Measurements from ENCODE around the gene SRPRB. TPM values are rescaled to one million over a fixed set of nuclear protein-coding genes. Genes with fewer than 3 reads are reported as not detected.

SRPRB gene
- polyA plus RNA-seq, 1 donor from 2014 or later = 46.9 TPM

- Histone ChIP-seq H3K27ac (ENCODE audit: low read length) (no peak overlapping the region), H3K4me2 (ENCODE audit: low read length) (no peak overlapping the region)
- TF ChIP-seq CTCF (IDR thresholded peaks at IDR 0.05; ENCODE audit: poor library complexity, severe bottlenecking) = no peak
- TF ChIP-seq RAD21 (conservative IDR thresholded peaks at IDR 0.05) = no peak
- TF ChIP-seq TAF1 (IDR thresholded peaks at IDR 0.05; ENCODE audit: low read depth) = no peak
- TF ChIP-seq SMC3 (conservative IDR thresholded peaks at IDR 0.05; ENCODE audit: poor library complexity) = no peak
- no peak for TF ChIP-seq EP300 (conservative IDR thresholded peaks at IDR 0.05; ENCODE audit: poor library complexity, severe bottlenecking)
These were observed 46.5 kb upstream of the SRPRB start for GRCh38 chr3:133758964-133759739.

GRCh38 chr3:133759740-133760305, 45.8 kb upstream of the SRPRB start:
- no peaks in the 10 kb centered on the region for H4K20me1 ChIP-seq (ENCODE audit: insufficient read depth)
- no peaks in the 10 kb centered on the region for H3K79me2 ChIP-seq (replicated peaks; ENCODE audit: insufficient read depth, low read length)
- H3K4me3 ChIP-seq (ENCODE audit: low read length) = no peak overlapping the region
- no peak overlapping the region for H3K4me2 ChIP-seq (ENCODE audit: low read length)
- no peaks in the 10 kb centered on the region for H3F3A ChIP-seq (ENCODE audit: insufficient read depth, low read length, poor library complexity, severe bottlenecking)
- TF ChIP-seq TAF1 (IDR thresholded peaks at IDR 0.05; ENCODE audit: low read depth) (no peak), REST (IDR thresholded peaks at IDR 0.05; ENCODE audit: borderline replicate concordance) (no peak), CTCF (IDR thresholded peaks at IDR 0.05; ENCODE audit: poor library complexity, severe bottlenecking) (no peak), RAD21 (conservative IDR thresholded peaks at IDR 0.05) (no peak), EP300 (conservative IDR thresholded peaks at IDR 0.05; ENCODE audit: poor library complexity, severe bottlenecking) (no peak), EZH2 (IDR thresholded peaks at IDR 0.05; ENCODE audit: borderline replicate concordance, insufficient read depth, low read length, poor library complexity, severe bottlenecking) (no peak), MXI1 (conservative IDR thresholded peaks at IDR 0.05; ENCODE audit: poor library complexity, severe bottlenecking) (no peak), POLR2AphosphoS5 (IDR thresholded peaks at IDR 0.05) (no peak), SMC3 (conservative IDR thresholded peaks at IDR 0.05; ENCODE audit: poor library complexity) (no peak)
- no peaks in the 10 kb centered on the region for H3K9me2 ChIP-seq (ENCODE audit: insufficient read depth, low read length)
- no peak overlapping the region for H3K9ac ChIP-seq (ENCODE audit: low read length)
- no peaks in the 10 kb centered on the region for H3K27me3 ChIP-seq (ENCODE audit: insufficient read depth, low read depth, low read length)
- H3K36me3 ChIP-seq (ENCODE audit: insufficient read depth, low read length) = no peaks in the 10 kb centered on the region
- no peak overlapping the region for H2AFZ ChIP-seq (ENCODE audit: low read depth, low read length)
- H3K9me3 ChIP-seq (ENCODE audit: low read length) = no peaks in the 10 kb centered on the region
- no peak overlapping the region for H3K27ac ChIP-seq (ENCODE audit: low read length)

More at GRCh38 chr3:133758964-133759739, 46.5 kb upstream of the SRPRB start:
- H3K36me3 ChIP-seq (ENCODE audit: insufficient read depth, low read length) = no peaks in the 10 kb centered on the region
- H4K20me1 ChIP-seq (ENCODE audit: insufficient read depth) = no peaks in the 10 kb centered on the region
- no peak overlapping the region for H3K9ac ChIP-seq (ENCODE audit: low read length)
- H2AFZ ChIP-seq (ENCODE audit: low read depth, low read length) = no peak overlapping the region
- no peaks in the 10 kb centered on the region for H3K9me3 ChIP-seq (ENCODE audit: low read length)
- no peaks in the 10 kb centered on the region for H3K27me3 ChIP-seq (ENCODE audit: insufficient read depth, low read depth, low read length)
- no peaks in the 10 kb centered on the region for H3K9me2 ChIP-seq (ENCODE audit: insufficient read depth, low read length)
- no peaks in the 10 kb centered on the region for H3K79me2 ChIP-seq (replicated peaks; ENCODE audit: insufficient read depth, low read length)
- H3F3A ChIP-seq (ENCODE audit: insufficient read depth, low read length, poor library complexity, severe bottlenecking) = no peaks in the 10 kb centered on the region
- no peak overlapping the region for H3K4me3 ChIP-seq (ENCODE audit: low read length)

Data from neural cell (in vitro differentiated cells).